Psoas muscle (tissue), 8 donors: ENCODE results near the gene PUS10. TPM values are rescaled to one million over a fixed set of nuclear protein-coding genes. Genes with fewer than 3 reads are reported as not detected.
"Not testable (repeated sequence)": the region's sequence is repeated elsewhere in the genome, so short reads cannot be mapped to it uniquely, and the experiment has no call there.

Experiments
- ATAC-seq, 4 donors: fragments of 200-7000 bp; cut with Tn5 transposase; one replicate each; pipeline ENCODE4 v1.9.1; 2020; ENCODE audit warnings: moderate library complexity in 3 of 4, mild to moderate bottlenecking in 2 of 4
- DNase-seq, 2 donors: peaks; one replicate each; pipeline ENCODE4 v3.0.0-alpha.2; 2020
- H3K27ac ChIP-seq: fragments of 200-600 bp; one replicate; pipeline ENCODE4 v1.8.0; 2022
- H3K27me3 ChIP-seq, 3 donors: fragments of 200-600 bp in 1 of 3; one replicate each; pipeline versions ENCODE4 v1.6.1 to v1.8.0; 2013 to 2022; ENCODE audit warnings: low read length in 2 of 3, mild to moderate bottlenecking in 2 of 3, moderate library complexity in 1 of 3; ENCODE audit not compliant: insufficient read depth in 3 of 3
- H3K36me3 ChIP-seq, 2 donors: fragments of 200-600 bp in 1 of 2; one replicate each; pipeline versions ENCODE4 v1.6.1 to v1.8.0; 2013 to 2022; ENCODE audit warnings: low read depth in 1 of 2, mild to moderate bottlenecking in 1 of 2, moderate library complexity in 1 of 2; ENCODE audit not compliant: insufficient read depth in 1 of 2
- H3K4me1 ChIP-seq: fragments of 200-600 bp; one replicate; pipeline ENCODE4 v1.8.0; 2022
- H3K4me3 ChIP-seq: fragments of 200-600 bp; one replicate; pipeline ENCODE4 v1.8.0; 2022; ENCODE audit warnings: mild to moderate bottlenecking
- H3K9me3 ChIP-seq: fragments of 200-600 bp; one replicate; pipeline ENCODE4 v1.8.0; 2022
- WGBS, 3 donors: extraction: QIAGEN DNeasy Blood & Tissue Kit; methylation state at CpG; one replicate each; pipeline versions ENCODE4 v1.1.6 to v1.1.7; 2013; 5-methylcytosine and 5-hydroxymethylcytosine counted together
- intact Hi-C, 2 donors: fragments of 100-400 bp; cut with DNase I; formaldehyde crosslinking; loops; one replicate each; pipeline versions ENCODE4 v1.11.0 to v1.14.2; 2022
- polyA plus RNA-seq, 3 donors: library from polyadenylated mRNA; stranded (reverse); fragments of 200-250 nt; gene quantifications; one replicate each; pipeline ENCODE4 v1.2.3, GENCODE V29; 2013
- total RNA-seq, 4 donors: library from RNA; stranded (reverse); fragmentation: NEBNext Ultra II Directional in 2 of 4; extraction: Animal tissue kit (Norgen Biotek cat#: 25700) in 2 of 4; gene quantifications; one replicate each; pipeline versions ENCODE4 v1.2.1 to v1.2.4, GENCODE V29; 2021 to 2023
- TF ChIP-seq, protein P1 (sequence below): fragments of 200-600 bp; IDR thresholded peaks from one replicate; pipeline ENCODE4 v1.8.0; 2022; ENCODE audit warnings: antibody characterized with exemption
- donor health status: healthy with polysubstance abuse.
- donor health status: DM: no; HTN: no; CAD: no; lungs with moderate emphysema.
- donor health status: Bipolar disorder and iron deficiency.
- donor health status: healthy.
- donor health status: DM: yes; HTN: yes; CAD: no.
- donor health status: DM: no; HTN: no; CAD: no.
- donor health status: DM: no; HTN: no; CAD: no.
- donor health status: DM: yes; HTN: yes; CAD: no.

PUS10 gene
- total and polyA plus RNA-seq, 7 donors = 1.4 to 5.1 (median 2.9) TPM

DNA sequence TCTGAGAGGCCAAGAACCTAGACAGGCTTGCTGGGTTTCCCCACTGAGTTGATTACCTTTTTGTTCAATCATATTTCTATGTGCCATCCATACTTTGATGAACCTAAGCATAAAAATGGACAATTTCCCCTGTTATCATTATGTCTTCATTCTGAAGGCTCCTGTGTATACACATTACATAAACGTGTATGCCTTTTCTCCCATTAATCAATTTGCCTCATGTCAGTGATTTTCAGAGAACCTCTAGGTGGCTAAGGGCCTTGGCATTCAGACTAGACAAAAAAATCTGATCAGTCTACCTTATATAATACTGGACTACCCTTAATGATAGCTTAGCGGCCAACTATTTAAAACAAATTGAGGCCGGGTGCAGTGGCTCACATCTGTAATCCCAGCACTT, 4.7 kb downstream of the PUS10 start:
- no peak overlapping the region for H3K4me3 ChIP-seq
- peaks cover 0 to 13% of the 10 kb centered on the region in 2 donors for H3K36me3 ChIP-seq
- TF ChIP-seq, protein P1, sequence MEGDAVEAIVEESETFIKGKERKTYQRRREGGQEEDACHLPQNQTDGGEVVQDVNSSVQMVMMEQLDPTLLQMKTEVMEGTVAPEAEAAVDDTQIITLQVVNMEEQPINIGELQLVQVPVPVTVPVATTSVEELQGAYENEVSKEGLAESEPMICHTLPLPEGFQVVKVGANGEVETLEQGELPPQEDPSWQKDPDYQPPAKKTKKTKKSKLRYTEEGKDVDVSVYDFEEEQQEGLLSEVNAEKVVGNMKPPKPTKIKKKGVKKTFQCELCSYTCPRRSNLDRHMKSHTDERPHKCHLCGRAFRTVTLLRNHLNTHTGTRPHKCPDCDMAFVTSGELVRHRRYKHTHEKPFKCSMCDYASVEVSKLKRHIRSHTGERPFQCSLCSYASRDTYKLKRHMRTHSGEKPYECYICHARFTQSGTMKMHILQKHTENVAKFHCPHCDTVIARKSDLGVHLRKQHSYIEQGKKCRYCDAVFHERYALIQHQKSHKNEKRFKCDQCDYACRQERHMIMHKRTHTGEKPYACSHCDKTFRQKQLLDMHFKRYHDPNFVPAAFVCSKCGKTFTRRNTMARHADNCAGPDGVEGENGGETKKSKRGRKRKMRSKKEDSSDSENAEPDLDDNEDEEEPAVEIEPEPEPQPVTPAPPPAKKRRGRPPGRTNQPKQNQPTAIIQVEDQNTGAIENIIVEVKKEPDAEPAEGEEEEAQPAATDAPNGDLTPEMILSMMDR = no peak
- ATAC-seq (no peak), DNase-seq (no peak)
- peaks cover 26% of the 10 kb centered on the region for H3K4me1 ChIP-seq
- H3K27me3 ChIP-seq = no peaks in the 10 kb centered on the region
- 56 to 81% (median 59%) methylated on average over 3 of the region's 3 CpGs for WGBS, 3 donors
- no peaks in the 10 kb centered on the region for H3K9me3 ChIP-seq
- intact Hi-C loops = no loop called here
- no peak overlapping the region for H3K27ac ChIP-seq

DNA sequence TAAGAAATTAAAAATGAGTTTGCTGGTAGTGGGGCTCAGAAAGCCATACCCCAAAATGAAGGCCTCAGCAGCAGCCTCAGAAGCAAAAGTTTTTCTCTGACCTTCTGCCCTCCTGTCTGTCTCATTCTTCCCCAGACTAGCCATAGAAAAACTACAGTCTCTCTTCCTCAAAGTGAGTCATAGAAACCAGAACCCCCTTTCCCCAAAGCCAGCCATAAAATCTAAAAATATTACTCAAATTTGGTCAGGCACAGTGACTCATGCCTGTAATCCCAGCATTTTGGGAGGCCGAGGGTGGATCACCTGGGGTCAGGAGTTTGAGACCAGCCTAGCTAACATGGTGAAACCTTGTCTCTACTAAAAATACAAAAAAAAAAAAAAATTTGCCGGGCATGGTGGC, 5.8 kb downstream of the PUS10 start:
- peaks cover 0 to 17% of the 10 kb centered on the region in 2 donors for H3K36me3 ChIP-seq
- DNase-seq, ATAC-seq, H3K9me3 ChIP-seq, intact Hi-C loops, H3K27me3 ChIP-seq: not testable (repeated sequence)
- peak overlapping the region; percentile 23 for H3K4me3 ChIP-seq
- peaks cover 26% of the 10 kb centered on the region for H3K4me1 ChIP-seq
- H3K27ac ChIP-seq = peak overlapping the region; percentile 61
- WGBS, 3 donors = 61 to 69% (median 64%) methylated on average over 2 of the region's 2 CpGs

DNA sequence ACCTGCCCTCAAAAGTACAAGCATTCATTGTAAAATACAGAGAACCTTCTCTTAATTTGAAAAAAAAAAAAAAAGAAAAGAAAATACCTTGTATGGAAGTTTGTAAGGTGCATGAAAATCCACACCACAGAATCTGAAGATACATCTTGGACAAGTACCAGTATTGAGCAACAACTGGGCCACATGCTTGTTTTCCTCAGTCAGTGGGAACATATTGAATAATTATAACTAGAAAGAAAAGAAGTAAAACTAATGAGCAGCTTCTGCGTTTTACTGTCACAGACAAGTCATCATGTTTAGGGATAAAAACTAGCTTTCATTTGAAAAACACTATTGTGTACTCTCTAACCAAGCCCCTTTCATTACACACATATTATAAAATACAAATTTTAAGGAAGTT, 6.4 kb downstream of the PUS10 start:
- no peak for DNase-seq
- peak overlapping the region; percentile 23 for H3K4me3 ChIP-seq

DNA sequence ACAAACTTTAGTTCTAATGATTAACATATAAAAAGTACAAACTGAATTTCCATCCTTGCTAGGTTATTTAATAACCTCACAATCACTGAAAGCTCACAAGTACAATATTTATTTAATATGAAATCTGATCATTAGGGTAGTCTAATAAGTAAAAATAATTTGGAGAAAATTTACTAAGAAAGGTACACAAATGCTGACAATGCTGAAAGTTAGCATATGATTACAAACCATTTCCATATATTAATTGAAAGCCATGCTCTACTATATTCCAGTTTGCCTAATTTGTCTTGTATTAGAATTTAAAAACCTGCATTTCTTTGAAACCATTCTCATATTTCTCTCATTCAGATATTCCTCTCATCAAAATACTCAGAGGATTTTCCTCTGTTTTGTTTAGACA, 8.7 kb downstream of the PUS10 start:
- intact Hi-C loops = no loop called here
- no peak overlapping the region for H3K27ac ChIP-seq
- peaks cover 0 to 17% of the 10 kb centered on the region in 2 donors for H3K36me3 ChIP-seq
- H3K4me1 ChIP-seq = peaks cover 14% of the 10 kb centered on the region
- TF ChIP-seq, protein P1 = no peak
- ATAC-seq (no peak), DNase-seq (no peak)
- no peak overlapping the region for H3K4me3 ChIP-seq
- H3K9me3 ChIP-seq = no peaks in the 10 kb centered on the region
- no peaks in the 10 kb centered on the region for H3K27me3 ChIP-seq

More for the DNA sequence above, 6.4 kb downstream of the PUS10 start:
- Histone ChIP-seq H3K36me3 (peaks cover 0 to 17% of the 10 kb centered on the region in 2 donors), H3K27me3 (no peaks in the 10 kb centered on the region), H3K4me1 (peaks cover 26% of the 10 kb centered on the region), H3K9me3 (no peaks in the 10 kb centered on the region), H3K27ac (peak overlapping the region; percentile 61)
- 45 to 68% (median 51%) methylated on average over 1 of the region's 1 CpG for WGBS, 3 donors
- TF ChIP-seq, protein P1 = no peak
- intact Hi-C loops = no loop called here
- ATAC-seq = peak in 2 of 4 donors; percentile 54 to 82

DNA sequence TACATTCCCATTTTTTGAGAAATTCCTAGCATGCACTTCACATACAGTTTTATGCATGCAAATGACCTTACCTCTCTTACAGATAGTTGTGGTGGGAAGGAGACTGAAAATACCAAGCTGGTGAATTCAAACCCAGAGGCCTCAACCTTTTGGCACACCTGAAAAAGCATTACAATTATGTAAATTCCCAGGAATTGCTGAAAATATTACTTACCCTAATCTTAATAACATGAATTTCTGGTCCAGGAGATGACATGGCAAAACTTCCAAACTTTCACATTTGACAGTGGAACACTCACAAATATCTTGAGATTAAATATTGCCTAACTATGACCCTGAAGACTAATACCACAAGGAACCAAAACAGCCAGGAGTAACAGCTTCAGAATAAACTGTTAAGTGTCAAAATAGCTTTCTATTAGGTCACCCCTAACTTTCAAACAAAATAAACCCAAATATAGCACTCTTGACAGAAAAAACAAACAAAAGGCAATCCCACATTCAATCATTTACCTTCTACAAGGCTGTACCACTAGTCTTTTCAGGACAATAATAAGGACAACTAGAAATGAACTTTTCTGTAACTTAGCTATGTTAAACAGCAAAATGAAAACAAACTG, 11.5 kb downstream of the PUS10 start:
- intact Hi-C loops = no loop called here
- Histone ChIP-seq H3K27ac (no peak overlapping the region), H3K36me3 (peaks cover 0 to 17% of the 10 kb centered on the region in 2 donors), H3K27me3 (no peaks in the 10 kb centered on the region), H3K4me1 (peaks cover 6% of the 10 kb centered on the region), H3K9me3 (no peaks in the 10 kb centered on the region), H3K4me3 (no peak overlapping the region)
- DNase-seq = no peak
- no peak for ATAC-seq
- TF ChIP-seq, protein P1 = no peak
